H1 (cell line): ENCODE measurements around the gene SPINT1. TPM values are rescaled to one million over a fixed set of nuclear protein-coding genes. Genes with fewer than 3 reads are reported as not detected.

Source experiments
- BACH1 ChIP-seq: IDR thresholded peaks from 2 replicates; pipeline ENCODE4 v1.6.1; 2012; ENCODE audit warnings: low read length, improper control_type of control experiment
- CTBP2 ChIP-seq: IDR thresholded peaks from 2 replicates; pipeline ENCODE4 v1.7.0; 2011; ENCODE audit warnings: borderline replicate concordance, mild to moderate bottlenecking, moderate library complexity, mixed read lengths, low read length; ENCODE audit not compliant: insufficient read depth, insufficient read length
- JUN ChIP-seq: IDR thresholded peaks from 2 replicates; pipeline ENCODE4 v1.6.1; 2011; ENCODE audit warnings: low read depth, mild to moderate bottlenecking, improper control_type of control experiment, low read length
- RXRA ChIP-seq: IDR thresholded peaks from 2 replicates; pipeline ENCODE4 v1.6.1; 2011; ENCODE audit warnings: low read depth, mild to moderate bottlenecking, low read length, moderate library complexity; ENCODE audit not compliant: insufficient read depth
- polyA plus RNA-seq, 7 experiments: library from polyadenylated mRNA; depleted of rRNA in 3 of 7; stranded (reverse) in 5 of 7; unstranded in 2 of 7; fragments of >200 nt in 5 of 7; fragments of 200-250 nt in 2 of 7; gene quantifications; 1 replicate in 5 of 7; 2 replicates in 1 of 7; 4 replicates in 1 of 7; pipeline versions ENCODE4 v1.2.1 to v1.2.3, GENCODE V29; 2011 to 2013; ENCODE audit warnings: missing spikeins in 2 of 7, mixed read lengths in 2 of 7
- total RNA-seq: library from RNA; stranded (reverse); fragmentation: NEBNext Ultra II Directional; extraction: Animal tissue kit (Norgen Biotek cat#: 25700); gene quantifications from 2 replicates; pipeline ENCODE4 v1.2.1, GENCODE V29; 2021

The SPINT1 gene
- total and polyA plus RNA-seq, 2 of the 8 experiments (the other 6 are each of a cell fraction or from before 2014, with no cell fraction given) = 117 to 155 TPM

DNA sequence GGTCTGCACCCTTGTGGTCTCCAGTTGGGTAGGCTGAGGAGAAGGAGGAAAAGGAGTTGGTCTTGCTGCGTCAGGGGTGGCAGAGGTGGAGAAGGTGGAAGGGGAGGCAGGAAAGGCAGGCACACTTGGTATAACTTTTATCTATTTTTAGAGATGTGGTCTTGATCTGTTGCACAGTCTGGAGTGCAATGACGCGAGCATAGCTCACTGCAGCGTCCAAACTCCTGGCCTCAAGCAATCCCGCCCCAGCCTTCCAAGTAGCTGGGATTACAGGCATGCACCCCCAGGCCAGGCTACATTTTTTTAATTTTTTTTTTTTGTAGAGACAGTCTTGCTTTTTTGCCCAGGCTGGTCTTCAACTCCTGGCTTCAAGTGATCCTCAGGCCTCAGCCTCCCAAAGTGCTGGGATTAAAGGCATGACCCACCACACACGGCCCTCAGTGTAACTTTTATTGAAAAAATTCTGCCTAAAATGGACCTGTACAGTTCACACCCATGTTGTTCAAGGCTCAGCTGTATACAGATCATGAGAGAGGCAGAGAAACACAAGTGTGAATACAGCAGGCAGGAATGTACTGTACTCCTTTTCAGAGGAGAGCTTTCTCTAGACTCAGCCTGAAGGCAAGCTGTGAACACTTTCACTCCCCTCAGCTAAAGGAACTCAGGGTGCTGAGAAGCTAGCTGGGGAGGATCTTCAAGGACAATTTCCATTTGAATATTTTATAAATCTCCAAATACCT is 32.3 kb downstream of the SPINT1 start (continued):
- no peak for TF ChIP-seq RXRA
- no peak for TF ChIP-seq CTBP2
- TF ChIP-seq JUN = no peak
- TF ChIP-seq BACH1 = no peak
- TF ChIP-seq, all 59 proteins: peak for 0
